Measurements from ENCODE around the gene CASK. TPM values are rescaled to one million over a fixed set of nuclear protein-coding genes. Genes with fewer than 3 reads are reported as not detected.

CASK gene
- total RNA-seq, 1 donor from 2014 or later: 43.0 TPM

- no peaks in the 10 kb centered on the region for H3K27me3 Mint-ChIP-seq (ENCODE audit: unreplicated experiment)
These were observed 318.4 kb downstream of the CASK start for GRCh38 chrX:41604766-41605543.

GRCh38 chrX:41604177-41604576, 319.2 kb downstream of the CASK start:
- Mint-ChIP-seq H3K36me3 (ENCODE audit: unreplicated experiment) (no peaks in the 10 kb centered on the region), H3K4me3 (ENCODE audit: unreplicated experiment) (no peak overlapping the region), H3K9me3 (ENCODE audit: unreplicated experiment) (peaks cover 5% of the 10 kb centered on the region), H3K27ac (ENCODE audit: unreplicated experiment) (no peak overlapping the region), H3K27me3 (ENCODE audit: unreplicated experiment) (no peaks in the 10 kb centered on the region), H3K4me1 (ENCODE audit: unreplicated experiment) (peaks cover 34% of the 10 kb centered on the region)
- TF ChIP-seq CTCF (IDR thresholded peaks at IDR 0.05): no peak
- no peak for DNase-seq (ENCODE audit: extremely low spot score, unreplicated experiment)

More at GRCh38 chrX:41604766-41605543, 318.4 kb downstream of the CASK start:
- peak overlapping the region; percentile 47 for H3K27ac Mint-ChIP-seq (ENCODE audit: unreplicated experiment)
- H3K9me3 Mint-ChIP-seq (ENCODE audit: unreplicated experiment): peaks cover 5% of the 10 kb centered on the region
- no peak for DNase-seq (ENCODE audit: extremely low spot score, unreplicated experiment)
- no peak for TF ChIP-seq CTCF (IDR thresholded peaks at IDR 0.05)
- no peak overlapping the region for H3K4me3 Mint-ChIP-seq (ENCODE audit: unreplicated experiment)
- H3K4me1 Mint-ChIP-seq (ENCODE audit: unreplicated experiment): peaks cover 26% of the 10 kb centered on the region
- H3K36me3 Mint-ChIP-seq (ENCODE audit: unreplicated experiment): no peaks in the 10 kb centered on the region

GRCh38 chrX:41603596-41603995, 319.8 kb downstream of the CASK start:
- DNase-seq (ENCODE audit: extremely low spot score, unreplicated experiment): no peak
- Mint-ChIP-seq H3K9me3 (ENCODE audit: unreplicated experiment) (peaks cover 5% of the 10 kb centered on the region), H3K4me1 (ENCODE audit: unreplicated experiment) (peaks cover 37% of the 10 kb centered on the region), H3K27me3 (ENCODE audit: unreplicated experiment) (no peaks in the 10 kb centered on the region), H3K4me3 (ENCODE audit: unreplicated experiment) (no peak overlapping the region), H3K27ac (ENCODE audit: unreplicated experiment) (no peak overlapping the region), H3K36me3 (ENCODE audit: unreplicated experiment) (no peaks in the 10 kb centered on the region)
- TF ChIP-seq CTCF (IDR thresholded peaks at IDR 0.05): no peak

- DNase-seq (ENCODE audit: extremely low spot score, unreplicated experiment): no peak
- H3K27ac Mint-ChIP-seq (ENCODE audit: unreplicated experiment): no peak overlapping the region
- H3K27me3 Mint-ChIP-seq (ENCODE audit: unreplicated experiment): no peaks in the 10 kb centered on the region
- peaks cover 5% of the 10 kb centered on the region for H3K9me3 Mint-ChIP-seq (ENCODE audit: unreplicated experiment)
- H3K4me3 Mint-ChIP-seq (ENCODE audit: unreplicated experiment): no peak overlapping the region
- H3K36me3 Mint-ChIP-seq (ENCODE audit: unreplicated experiment): no peaks in the 10 kb centered on the region
- peaks cover 37% of the 10 kb centered on the region for H3K4me1 Mint-ChIP-seq (ENCODE audit: unreplicated experiment)
- TF ChIP-seq CTCF (IDR thresholded peaks at IDR 0.05): no peak
These were observed 320.5 kb downstream of the CASK start for GRCh38 chrX:41602816-41603345.

GRCh38 chrX:41600291-41600690, 323.1 kb downstream of the CASK start:
- Mint-ChIP-seq H3K9me3 (ENCODE audit: unreplicated experiment) (peaks cover 5% of the 10 kb centered on the region), H3K4me3 (ENCODE audit: unreplicated experiment) (no peak overlapping the region), H3K27ac (ENCODE audit: unreplicated experiment) (peak overlapping the region; percentile 27), H3K36me3 (ENCODE audit: unreplicated experiment) (no peaks in the 10 kb centered on the region), H3K4me1 (ENCODE audit: unreplicated experiment) (peaks cover 35% of the 10 kb centered on the region), H3K27me3 (ENCODE audit: unreplicated experiment) (no peaks in the 10 kb centered on the region)
- DNase-seq (ENCODE audit: extremely low spot score, unreplicated experiment): no peak
- no peak for TF ChIP-seq CTCF (IDR thresholded peaks at IDR 0.05)
